ENCODE results near the gene DOCK7.
"Not testable (repeated sequence)": the region's sequence is repeated elsewhere in the genome, so short reads cannot be mapped to it uniquely, and the experiment has no call there.

DOCK7 gene

DNA sequence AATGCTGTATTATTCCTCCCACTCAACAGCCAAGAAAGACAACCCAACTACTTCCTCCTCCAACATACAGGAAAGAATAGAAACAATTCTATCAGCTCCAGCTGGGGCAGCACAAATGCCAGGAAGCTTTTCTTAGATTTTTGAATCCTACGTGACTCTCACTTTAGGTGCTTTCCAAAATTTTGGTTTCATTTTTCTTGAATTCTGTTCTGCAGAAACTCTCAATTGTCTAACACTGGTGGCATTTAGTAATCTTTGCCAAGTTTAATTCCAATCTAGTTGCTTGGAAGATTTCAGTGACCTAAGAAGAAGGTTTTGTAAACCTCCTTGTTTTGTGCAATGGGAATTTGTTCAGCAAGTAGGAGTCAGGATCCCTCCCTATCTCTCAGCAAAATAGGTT, 37.1 kb upstream of the DOCK7 start:
- no peak for FAIRE-seq
- no peak for DNase-seq (ENCODE audit: insufficient read length, low spot score)
- TF ChIP-seq, protein P1, sequence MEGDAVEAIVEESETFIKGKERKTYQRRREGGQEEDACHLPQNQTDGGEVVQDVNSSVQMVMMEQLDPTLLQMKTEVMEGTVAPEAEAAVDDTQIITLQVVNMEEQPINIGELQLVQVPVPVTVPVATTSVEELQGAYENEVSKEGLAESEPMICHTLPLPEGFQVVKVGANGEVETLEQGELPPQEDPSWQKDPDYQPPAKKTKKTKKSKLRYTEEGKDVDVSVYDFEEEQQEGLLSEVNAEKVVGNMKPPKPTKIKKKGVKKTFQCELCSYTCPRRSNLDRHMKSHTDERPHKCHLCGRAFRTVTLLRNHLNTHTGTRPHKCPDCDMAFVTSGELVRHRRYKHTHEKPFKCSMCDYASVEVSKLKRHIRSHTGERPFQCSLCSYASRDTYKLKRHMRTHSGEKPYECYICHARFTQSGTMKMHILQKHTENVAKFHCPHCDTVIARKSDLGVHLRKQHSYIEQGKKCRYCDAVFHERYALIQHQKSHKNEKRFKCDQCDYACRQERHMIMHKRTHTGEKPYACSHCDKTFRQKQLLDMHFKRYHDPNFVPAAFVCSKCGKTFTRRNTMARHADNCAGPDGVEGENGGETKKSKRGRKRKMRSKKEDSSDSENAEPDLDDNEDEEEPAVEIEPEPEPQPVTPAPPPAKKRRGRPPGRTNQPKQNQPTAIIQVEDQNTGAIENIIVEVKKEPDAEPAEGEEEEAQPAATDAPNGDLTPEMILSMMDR (IDR thresholded peaks at IDR 0.05; ENCODE audit: insufficient read depth, missing control alignments): no peak

GRCh38 chr1:62724430-62724829, 36.2 kb upstream of the DOCK7 start:
- no peak for DNase-seq (ENCODE audit: insufficient read length, low spot score)
- FAIRE-seq: no peak
- TF ChIP-seq, protein P1 (IDR thresholded peaks at IDR 0.05; ENCODE audit: insufficient read depth, missing control alignments): no peak

DNA sequence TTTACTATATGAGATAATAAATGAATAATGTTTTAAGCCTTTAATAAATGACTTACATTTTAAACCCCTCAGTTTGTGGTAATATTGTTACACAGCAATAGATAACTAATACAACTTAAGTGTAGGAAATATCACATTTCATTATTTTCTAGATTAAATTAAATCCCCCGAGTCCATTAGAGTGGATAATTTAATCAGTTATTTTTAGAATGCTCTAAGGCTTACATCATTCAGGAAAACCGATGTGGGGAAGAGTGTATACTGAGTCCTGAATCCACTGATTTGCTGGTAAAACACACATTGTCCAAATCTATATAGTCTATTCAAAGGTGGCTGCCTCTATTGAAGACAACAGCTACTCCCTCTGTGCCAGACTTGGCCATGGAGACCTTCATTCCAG, 35.7 kb upstream of the DOCK7 start:
- TF ChIP-seq, protein P1 (IDR thresholded peaks at IDR 0.05; ENCODE audit: insufficient read depth, missing control alignments): no peak
- no peak for DNase-seq (ENCODE audit: insufficient read length, low spot score)
- FAIRE-seq: no peak

- FAIRE-seq (no peak), DNase-seq (ENCODE audit: insufficient read length, low spot score) (no peak)
- TF ChIP-seq, protein P1 (IDR thresholded peaks at IDR 0.05; ENCODE audit: insufficient read depth, missing control alignments): no peak
Measured at GRCh38 chr1:62722796-62723195, 34.6 kb upstream of the DOCK7 start.

DNA sequence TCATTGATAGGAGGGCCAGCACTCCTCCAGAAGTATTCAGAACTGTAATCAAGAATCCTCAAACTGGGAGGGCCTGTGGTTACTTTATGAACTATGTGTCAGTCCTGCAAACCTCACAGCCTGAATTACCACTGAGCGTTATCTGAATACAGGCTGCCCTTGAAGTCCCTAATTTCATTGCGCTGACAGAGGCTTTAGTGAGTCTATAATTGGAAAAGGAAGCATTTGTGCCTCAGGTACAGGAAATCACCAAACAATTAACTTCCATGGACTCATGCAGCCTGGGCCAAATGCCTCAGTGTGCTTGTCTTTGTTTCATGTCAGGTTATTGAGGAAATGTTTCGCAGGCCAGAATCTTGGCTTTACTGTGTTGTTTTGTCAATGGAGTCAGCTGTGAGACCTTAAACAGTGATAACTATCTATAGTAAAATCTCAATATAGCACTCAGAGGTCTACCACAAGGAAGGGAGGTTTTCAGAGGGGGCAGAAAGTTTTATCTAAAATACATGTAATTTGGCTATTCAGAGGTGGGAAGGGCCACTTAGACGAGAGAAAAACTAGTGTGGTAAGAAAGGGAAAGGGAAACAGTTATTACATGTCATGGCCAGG, 32.9 kb upstream of the DOCK7 start:
- TF ChIP-seq, protein P1 (IDR thresholded peaks at IDR 0.05; ENCODE audit: insufficient read depth, missing control alignments): no peak
- DNase-seq (ENCODE audit: insufficient read length, low spot score) (no peak), FAIRE-seq (no peak)

- not testable (repeated sequence) for FAIRE-seq; DNase-seq (ENCODE audit: insufficient read length, low spot score)
Measured at GRCh38 chr1:62718400-62718799, 30.2 kb upstream of the DOCK7 start.

DNA sequence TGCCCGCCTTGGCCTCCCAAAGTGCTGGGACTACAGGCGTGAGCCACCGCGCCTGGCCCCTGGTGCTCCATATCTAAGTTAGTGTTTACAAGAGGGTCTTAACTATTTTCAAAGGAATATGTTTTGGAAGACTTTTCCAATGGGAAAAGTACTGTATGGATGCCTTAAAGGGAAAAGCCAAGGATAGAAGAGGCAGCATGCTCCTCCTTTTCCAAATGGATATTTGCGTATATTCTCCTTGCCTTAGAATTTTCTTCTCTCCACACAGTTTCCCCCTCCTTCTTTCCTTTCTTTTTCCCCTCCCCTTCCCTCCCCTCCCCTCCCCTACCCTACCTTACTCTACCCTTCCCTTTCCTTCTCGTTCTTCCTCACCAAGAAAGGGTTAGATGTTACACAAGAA, 29.3 kb upstream of the DOCK7 start:
- TF ChIP-seq, protein P1 (IDR thresholded peaks at IDR 0.05; ENCODE audit: insufficient read depth, missing control alignments): no peak
- FAIRE-seq (no peak), DNase-seq (ENCODE audit: insufficient read length, low spot score) (no peak)

GRCh38 chr1:62716397-62716796, 28.2 kb upstream of the DOCK7 start:
- FAIRE-seq (no peak), DNase-seq (ENCODE audit: insufficient read length, low spot score) (no peak)
- TF ChIP-seq, protein P1 (IDR thresholded peaks at IDR 0.05; ENCODE audit: insufficient read depth, missing control alignments): no peak
